ENCODE data around the gene ATXN1.

ATXN1 gene

DNA sequence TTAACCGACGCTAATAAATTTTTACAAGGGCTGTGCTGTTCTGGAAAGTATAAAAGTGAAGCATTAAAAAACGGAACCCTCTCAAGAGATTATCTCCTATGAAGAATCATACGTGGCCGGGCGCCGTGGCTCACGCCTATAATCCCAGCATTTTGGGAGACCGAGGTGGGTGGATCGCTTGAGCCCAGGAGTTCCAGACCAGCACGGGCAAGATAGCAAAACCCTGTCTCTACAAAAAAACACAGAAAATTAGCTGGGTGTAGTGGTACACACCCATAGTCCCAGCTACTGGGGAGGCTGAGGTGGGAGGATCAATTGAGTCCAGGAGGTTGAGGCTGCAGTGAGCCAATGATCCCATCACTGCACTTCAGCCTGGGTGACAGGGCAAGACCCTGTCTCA, 439.4 kb downstream of the ATXN1 start:
- no peak for FAIRE-seq

DNA sequence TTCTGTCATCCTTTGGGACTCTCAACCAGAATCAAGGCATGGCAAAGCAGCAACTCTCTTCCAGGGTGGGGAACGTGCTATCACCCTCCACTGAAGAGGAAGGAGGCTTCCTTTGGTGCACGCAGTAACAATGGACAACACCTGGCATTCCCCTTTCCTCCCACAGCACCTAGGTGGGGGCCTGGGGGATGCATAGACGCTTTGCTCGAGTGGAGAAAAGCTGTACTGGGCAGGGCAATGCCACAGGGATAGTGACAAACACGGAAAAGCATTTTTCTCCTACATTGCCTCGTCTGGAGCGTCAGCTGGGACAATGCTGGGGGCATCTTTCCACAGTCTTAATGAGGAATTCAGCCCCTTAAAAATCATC, 439.9 kb downstream of the ATXN1 start:
- no peak for FAIRE-seq

DNA sequence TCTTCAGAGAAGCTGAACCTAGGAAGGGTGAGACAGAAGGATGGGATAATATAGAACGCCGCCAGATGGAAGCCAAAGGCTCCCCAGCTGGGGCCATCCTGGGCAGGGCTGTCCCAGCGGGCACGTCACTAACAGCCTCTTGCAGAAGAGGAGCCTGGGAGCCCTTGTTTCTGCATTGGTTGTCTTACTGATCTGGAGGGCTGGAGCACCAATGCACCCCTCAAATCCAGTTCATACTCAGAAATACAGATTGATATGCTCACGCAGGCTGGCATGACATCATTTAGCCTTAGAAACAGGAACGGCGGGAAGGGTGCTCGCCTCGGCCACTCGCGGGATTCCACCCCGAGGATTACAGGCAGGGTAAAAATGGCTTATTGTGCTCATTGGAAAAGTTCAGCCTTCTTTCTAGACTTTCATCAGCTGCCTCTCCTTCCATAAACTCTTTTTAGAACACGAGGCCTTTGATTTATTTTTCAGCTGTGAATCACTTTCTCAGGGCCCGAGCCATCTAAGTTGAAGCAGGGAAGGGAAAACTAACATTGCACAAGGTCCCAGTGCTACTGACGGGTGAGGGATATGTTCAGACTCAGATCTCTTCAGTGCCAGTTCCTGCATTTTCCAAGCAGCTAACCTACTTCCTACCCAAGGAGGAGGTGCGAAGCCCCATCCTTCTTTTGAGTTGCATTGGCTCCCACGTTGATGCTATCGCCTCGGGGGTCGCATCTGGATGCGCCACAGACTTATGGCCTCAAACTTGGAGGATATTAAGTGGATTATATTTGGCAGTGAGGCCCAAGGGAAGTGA, 440.5 kb downstream of the ATXN1 start:
- no peak for FAIRE-seq

DNA sequence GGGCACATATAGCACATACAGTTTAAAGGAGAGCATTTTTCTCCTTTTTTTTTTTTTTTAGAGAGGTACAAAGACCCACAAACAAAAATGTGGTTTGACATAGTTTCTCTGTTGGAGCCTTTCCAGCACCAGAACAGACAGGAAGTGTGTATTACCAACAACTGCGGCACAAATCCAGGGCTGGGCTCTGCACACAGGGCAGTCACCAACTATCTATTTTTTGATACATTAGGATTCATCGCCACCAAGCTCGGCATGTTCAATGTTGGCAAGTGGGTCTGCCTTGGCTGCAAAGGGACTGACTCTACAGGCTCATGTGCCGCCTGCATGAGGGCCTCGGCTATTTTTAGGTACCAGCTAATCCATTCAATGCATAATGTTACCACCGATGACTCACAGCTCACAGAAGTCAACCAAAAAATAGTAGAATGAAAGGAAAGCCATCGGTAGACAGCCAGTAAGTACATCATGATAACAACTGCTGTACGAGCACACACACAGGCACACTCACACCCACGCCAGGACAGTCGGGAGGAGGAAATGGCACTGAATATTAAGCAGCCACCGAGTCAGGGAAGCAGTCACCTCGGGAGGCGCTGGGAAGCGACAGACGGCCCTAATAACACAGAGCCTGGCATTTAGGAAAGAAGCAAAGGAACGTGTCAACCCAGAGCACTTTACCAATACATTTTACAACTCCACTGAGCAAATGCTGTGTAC, 441.3 kb downstream of the ATXN1 start:
- FAIRE-seq: no peak

DNA sequence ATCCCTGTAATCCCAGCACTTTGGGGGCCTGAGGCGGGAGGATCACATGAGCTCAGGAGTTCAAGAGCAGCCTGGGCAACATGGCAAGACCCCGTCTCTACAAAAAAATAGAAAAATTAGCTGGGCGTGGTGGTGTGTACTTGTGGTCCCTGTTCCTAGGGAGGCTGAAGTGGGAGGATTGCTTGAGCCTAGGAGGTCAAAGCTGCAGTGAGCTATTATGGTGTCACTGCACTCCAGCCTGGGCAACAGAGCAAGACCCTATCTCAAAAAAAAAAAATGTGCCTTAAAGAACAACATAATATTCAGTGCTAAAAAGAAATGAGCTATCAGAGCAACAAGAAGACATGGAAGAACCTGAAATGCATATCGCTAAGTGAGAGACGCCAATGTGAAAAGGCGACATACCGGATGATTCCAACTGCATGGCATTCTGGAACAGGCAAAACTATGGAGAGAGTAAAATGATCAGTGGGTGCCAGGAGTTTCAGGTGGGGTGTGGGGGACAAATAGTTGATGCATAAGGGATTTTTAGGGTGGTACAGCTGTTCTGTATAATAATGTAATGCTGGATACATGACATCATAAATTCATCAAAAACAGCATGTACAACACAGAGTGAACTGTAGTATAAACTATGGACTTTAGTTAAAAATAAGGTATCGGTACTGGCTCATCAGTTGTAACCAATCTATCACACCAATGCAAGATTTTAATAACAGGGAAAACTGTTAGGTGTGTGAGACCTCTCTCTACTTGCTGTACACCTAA, 442.1 kb downstream of the ATXN1 start:
- no peak for FAIRE-seq

DNA sequence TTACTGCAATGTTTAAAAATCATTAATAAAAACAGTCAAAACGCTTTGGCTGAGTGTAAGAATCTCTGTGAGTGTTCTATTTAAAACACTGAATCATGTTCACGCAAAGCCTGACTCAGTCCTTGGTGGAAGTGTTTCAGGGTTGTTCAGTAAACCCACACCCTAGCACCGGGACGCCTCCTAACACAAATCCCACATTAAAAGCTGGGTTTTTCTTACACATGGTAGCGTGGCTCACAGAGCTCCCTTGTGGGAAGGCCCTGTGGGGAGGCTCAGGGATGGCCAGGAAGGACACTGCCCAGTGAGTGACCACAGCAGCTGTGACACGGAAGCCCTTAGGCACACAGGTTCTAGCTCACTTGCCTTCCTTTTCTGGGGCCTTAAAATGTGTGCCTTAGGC, 442.7 kb downstream of the ATXN1 start:
- no peak for FAIRE-seq

DNA sequence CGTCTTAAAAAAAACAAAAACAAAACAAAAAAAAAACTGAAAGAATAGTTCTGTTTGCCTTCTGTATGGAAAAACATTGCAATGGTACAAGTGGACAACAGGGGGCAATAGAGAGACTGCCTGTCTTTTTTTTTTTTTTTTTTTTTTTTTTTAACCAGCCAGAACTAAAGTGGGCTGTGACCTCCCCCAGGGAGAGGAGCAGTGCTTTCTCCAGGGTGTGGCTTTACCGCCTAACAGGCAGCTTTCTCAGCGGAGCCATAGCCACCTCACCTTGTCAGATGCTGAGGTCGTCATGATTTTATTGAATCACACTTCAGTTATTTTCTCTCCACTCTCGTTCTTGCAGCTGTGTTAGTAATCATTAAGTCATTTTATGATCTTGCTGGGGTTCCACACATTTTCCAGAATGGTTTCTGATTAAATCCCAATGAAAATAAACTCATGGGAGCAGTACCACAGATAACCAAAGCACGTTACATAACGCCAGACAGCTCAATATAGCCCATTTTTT, 444.5 kb downstream of the ATXN1 start:
- FAIRE-seq: no peak

DNA sequence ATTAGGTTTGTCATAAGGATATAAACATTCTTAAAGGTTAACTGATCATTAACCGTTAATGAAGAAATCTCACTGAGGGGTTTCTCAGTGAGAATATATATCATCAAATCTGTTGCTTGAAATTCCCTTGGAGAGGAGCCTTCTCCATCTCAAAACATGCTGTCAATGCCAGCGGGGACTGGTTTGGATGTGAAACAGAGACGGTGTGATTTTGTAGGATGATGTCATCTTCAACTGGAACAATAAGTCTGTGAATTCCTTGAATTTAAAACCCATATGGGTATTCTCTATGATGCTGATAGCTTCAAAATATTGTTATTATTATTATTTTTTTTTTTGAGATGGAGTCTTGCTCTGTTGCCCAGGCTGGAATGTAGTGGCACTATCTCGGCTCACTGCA, 447.0 kb downstream of the ATXN1 start:
- no peak for FAIRE-seq

DNA sequence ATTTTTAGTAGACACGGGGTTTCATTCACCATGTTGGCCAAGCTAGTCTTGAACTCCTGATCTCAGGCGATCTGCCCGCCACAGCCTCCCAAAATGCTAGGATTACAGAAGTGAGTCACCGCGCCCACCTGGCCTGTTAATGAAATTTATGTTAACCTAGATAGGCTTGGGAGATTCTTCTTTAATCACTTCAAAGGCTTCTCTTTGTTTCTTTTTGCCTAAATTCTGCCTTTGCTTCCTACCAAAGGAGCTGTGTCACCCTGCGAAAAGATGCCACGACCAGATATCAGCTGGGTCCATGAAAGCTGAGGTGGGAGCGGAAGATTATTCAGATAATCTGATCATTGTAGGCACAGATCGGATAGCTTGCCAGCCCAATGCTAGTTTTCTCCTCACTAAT, 447.5 kb downstream of the ATXN1 start:
- no peak for FAIRE-seq

DNA sequence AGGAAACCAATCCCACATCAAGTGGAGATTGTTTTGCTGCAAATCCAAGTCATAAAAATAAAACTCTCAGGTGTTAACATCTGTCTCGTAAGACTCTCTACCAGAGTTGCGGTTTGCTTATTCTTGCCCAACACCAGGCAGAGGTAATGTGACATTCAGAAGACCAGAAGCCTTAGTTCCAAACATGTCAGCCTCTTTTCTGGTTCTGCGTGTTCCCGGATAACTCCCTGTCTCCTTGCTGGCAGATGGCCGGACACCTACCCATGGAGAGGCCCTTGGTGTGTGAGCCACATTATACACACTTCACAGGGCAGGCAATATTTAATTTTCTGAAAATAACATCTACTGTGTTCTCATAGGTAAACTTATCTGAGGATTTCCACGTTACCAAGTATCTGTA, 449.5 kb downstream of the ATXN1 start:
- no peak for FAIRE-seq

DNA sequence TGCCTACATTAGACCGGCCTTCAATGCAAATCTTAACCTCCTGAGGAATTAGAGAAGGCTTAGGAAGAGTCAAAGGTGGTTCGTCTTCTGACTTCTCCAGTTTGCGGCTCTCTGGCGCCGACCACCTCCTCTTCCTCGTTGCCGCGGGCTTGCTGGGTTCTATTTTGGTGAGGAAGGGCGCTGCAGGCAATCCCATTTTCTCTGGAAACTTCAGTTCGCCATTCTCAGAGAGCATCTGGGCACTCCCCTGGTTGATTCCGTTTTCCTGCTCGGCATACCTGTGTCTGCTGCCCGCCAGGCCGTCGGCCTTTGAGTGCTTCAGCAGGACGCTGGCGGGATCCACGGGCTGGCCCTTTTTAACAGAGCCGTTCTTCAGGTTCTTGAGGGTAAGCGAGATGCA, 454.9 kb downstream of the ATXN1 start:
- no peak for FAIRE-seq

DNA sequence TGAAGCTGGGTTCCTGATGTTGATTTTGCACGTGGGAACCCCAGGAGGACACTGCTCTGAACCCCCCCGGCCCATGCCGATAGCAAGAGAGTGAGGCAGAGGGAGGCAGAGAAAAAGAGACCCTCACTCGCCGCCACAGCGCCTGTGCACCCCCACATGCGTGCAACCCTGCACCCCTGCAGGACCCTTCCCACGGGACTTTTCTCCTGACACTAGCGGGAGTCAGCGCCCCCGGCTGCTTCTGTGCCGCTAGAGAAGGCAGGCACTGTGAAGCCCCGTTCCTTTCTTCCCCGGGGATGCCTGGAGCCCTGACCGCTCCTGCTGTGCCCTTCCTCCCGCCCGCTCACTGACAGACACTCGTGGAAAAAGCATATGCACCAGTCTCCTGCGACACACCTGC, 455.5 kb downstream of the ATXN1 start:
- FAIRE-seq: no peak

DNA sequence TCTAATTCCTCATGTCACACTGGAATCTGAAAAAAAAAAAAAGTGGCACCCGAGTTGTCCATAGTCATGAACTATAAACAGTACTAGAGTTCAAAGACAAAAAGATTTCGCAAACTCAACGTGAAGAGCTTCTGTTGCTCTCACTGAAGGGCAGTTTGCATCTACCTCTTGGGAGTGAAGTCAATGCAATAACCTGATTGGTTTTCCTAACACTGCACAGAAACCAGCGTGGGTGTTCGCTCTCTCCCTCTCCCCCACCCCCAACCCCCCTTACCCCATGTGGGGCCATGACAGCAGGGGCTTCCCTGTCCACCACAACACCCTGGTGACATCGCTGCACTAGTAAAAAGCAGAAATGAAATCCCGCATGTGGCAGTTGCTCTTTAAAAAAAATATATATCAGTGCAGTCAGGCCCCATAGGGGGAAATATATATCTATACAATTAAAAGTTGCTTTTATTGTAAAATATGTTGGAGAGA, 456.0 kb downstream of the ATXN1 start:
- no peak for FAIRE-seq

DNA sequence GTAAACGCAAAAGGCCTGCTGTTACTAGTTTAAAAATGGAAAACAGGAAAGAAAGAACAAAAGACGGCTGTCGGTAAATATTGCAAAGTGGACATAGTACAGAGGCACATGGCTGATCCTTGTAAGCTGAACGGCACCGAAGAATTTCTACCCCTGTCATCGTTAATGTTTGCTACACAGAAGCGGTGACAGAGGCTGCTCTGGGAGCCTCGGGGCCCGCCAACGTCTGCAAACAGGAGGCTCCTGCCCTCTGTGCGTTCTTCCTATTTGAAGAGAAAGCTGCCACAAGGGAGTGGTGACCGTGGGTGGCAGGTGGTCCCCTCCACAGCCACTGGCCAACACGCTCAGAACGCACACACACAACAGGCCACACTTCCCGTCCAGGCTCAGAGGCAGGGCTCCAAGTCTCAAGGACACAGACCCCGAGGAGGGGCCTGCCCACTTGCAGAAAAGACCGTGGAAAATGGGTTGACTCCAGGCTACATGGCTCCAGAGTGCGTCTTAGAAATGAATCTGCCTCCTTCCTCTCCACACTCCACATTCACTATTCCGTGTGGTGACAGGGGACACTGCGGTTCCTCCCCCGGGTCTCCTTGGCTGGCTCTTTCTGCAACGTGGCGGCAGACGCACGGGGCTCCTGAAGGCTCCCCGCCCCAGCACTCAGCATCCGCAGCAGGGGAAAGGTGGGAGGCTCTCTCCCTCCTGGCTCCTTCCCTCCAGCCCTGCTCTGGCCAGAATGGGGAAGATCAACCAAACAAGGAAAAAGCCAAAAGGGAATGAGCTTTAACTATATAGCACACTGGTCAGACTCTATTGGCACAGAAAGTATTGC, 458.3 kb downstream of the ATXN1 start:
- FAIRE-seq: no peak

DNA sequence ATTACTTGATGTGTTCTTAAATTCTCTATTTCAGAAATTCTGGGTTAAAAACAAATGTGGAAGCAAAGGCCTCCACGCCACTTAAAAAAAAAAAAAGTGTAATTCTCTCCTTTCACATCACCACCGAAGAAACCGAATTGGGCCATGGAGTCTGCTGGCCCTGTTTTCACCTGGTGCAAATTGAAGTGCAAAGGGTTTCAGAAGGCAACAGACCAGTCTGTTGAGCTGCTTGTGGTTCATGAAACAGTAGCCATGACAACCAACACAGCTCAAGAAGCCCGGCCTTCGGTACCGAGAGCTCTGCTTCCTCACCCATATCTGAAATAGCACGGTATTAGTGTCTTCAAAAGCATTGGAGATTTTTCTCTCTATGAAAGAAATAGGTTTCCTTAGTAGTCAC, 459.7 kb downstream of the ATXN1 start:
- FAIRE-seq: no peak

DNA sequence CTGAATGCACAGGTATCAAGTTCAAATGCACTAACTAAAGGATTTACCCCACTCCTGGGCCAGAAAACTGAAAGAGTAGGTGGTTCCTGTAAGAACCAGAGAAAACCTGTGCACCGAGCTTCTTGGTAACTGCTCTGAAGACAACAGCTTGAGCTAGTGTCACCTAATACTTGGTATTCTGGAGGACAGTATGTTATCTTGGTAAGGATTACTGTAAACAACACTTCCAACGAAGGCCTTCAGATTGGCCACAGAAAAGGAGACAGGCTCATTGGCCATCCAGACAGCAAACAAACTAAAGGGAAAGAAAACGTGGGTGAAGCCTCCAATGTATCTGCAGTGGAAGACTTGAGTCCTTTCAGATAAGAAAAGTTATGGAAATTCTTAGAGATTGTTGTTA, 461.4 kb downstream of the ATXN1 start:
- FAIRE-seq: no peak

DNA sequence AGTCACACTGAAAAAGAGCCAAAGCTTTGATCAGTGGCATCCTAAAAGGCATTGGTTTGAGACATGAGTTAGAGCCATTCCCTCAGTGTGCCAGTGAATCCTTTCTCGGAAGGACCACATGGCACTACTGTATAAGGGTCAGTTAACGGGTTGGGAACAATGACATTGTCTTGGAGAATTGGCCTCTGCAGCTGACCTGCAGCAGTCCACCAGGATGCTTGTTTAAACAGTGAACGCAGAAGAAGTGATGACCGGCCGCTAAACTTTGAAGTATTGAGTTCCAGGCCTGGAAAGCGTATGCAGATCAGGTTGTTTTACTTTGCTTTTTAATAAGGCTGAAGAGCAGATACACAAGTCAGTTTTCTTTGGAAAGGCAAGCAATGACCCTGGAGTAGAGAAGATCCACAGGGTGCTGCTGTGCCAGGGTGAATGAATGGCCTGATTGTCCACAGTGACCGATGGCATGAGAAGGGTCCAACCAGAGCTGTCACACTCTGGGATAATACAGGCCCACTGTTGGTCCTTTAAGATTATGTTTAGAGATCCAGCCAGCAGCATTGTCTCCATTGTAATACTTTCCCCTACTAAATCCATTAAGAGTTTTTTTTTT, 465.1 kb downstream of the ATXN1 start:
- FAIRE-seq: no peak

DNA sequence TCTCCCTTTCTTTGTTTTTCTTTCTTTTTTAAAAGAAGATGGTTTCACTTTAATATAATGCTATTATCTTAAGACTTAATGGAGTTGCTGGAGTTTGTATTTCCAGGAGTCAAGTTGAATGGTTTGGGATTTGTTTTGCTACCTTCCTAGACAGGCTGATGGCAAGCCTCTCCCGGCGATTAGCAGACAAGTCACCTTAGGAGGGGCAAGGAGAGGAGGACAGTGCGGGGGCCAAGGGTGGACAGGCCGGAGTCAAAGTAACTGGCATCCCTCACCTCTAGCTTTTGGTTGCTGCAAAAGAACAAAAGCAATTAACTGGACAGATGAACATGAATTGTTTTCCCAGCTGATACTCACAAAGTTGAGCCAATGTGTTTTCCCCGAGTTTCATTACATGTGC, 465.8 kb downstream of the ATXN1 start:
- FAIRE-seq: no peak

DNA sequence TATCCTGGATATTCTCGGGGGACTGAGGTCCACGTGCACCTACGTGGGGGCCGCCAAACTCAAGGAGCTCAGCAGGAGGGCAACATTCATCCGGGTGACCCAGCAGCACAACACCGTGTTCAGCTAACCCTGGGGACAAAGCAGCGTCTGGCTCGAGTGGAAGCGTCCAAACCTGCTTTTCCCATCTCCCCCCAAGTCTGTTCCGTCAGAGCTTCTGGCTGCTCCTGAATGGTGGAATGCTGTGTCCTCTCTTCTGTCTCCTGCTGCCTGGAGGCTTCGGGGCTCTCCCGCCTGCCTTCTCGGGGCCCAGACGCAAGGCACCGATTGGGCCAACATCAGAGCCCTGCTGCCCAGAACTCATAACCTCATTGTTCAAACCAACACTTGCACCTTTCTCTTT, 466.2 kb downstream of the ATXN1 start:
- FAIRE-seq: no peak

DNA sequence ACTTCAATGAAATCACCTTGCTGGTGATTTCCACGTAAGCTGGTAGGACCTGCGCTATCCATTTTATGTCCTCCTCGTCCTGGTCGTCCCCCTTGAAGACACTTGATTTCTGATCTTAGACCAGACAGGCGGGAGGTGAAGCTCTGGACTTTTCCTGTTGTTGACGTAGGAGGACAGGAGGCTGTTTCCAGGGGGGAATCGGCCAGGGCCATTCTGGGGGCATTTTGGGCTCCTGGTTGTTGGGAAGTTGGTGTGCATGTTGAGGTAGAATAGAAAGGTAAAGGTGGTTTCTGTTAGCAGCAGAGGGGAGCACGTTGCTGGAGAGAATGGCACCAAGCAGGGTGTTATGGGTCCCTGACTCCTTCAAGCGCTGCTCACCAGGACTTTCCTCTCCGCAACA, 466.9 kb downstream of the ATXN1 start:
- no peak for FAIRE-seq

DNA sequence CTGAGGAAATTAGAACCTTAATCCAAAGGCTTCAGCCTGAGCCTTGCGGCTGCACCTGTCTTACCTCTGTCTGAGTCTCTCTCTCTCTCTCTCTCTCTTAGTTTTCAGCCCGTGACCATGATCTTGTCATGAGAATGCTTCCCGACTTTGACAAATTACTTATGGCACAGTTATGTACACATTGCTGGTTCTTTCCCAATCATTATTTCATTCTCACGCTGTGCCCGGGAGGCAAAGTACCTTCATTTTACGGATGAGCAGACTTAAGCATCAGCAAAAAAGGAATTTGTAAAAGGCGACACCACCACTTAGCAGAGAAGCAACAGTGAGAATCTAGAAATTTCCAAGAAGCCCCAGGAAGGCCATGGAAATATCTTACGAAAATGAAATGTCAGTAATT, 468.3 kb downstream of the ATXN1 start:
- no peak for FAIRE-seq

DNA sequence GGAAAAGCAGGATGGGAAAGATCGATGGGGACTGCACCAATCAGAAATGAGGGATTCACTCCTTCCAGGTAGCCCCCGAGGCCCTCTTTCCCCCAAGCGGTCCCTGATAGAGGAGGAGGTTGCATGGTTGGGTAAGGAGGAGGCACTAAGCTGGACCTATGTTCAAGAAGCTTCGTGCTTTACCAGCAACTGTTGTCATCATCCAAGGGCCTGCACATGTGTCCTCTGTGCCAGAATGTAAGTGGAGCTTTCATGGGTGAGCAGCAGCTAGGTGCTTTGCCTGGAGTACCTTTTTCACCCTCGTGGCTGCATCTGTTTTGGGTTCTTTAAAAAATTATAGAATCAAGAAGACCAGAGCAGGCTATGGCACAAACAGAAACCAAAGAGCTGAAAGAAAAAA, 468.8 kb downstream of the ATXN1 start:
- no peak for FAIRE-seq

All from TTC549 (cell line).